GM18508 (cell line): Measurements from ENCODE around the gene SDSL.

Source experiments
- ATAC-seq: cut with Tn5 transposase; IDR thresholded peaks from one replicate; pipeline ENCODE4 v1.9.1; 2021; ENCODE audit warnings: moderate number of reproducible peaks; ENCODE audit not compliant: insufficient read depth, unreplicated experiment

Gene SDSL

DNA sequence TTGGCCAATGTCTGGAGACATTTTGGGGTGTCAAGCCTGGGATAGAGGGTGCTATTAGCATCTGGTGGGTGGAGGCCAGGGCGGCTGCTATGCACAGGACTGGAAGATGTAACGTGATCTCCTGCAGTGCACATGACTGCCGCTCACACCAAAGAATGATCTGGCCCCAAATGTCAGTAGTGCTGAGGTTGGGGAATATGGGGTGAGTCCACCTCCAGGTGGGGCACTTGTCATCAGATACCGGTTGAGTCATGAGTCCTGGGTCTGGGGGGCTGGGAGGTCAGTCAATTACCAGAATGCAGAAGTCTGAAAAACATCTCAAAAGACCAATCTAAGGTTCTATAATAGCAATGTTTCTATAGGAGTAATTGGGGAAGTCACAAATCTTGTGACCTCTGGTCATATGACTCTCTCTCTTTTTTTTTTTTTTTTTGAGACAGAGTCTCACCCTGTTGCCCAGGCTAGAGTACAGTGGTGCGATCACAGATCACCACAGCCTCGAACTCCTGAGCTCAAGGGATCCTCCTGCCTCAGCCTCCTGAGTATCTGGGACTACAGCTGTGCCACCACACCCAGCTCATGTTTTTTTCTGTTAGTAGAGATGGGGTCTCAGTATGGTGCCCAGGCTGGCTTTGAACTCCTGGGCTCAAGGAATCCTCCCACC is 6.0 kb upstream of the SDSL start:
- no peak for ATAC-seq

DNA sequence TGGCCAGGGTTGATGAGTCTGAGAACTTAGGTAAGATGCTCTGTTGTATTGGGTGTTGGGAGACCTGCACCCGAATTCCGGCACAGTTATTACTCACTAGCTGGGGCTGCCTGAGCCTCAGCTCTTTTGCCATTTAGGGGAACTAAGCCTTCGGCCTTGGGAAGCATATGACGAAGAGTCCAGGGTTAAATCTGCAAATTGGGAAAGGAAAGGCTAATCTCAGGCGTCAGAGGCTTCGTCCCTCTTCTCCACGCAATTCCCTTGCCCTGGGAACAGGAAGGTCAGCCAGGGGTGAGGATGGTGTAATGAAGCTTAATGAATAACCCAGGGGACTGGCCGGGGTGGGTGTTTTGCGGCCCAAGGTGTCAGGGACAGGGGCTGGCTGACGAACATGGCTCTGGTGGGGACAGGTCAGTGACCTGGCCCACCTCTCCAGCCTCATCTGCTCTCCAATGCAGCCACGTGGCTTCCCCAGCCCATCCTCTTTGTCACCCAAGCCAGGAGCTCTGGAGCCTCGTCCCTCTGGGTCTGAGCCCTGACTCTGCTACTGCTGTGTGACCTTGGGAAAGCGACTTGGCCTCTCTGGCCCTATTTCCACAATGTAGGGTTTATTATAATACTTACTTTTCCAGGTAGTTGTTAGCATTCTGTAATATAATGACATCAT is 3.8 kb upstream of the SDSL start:
- no peak for ATAC-seq

DNA sequence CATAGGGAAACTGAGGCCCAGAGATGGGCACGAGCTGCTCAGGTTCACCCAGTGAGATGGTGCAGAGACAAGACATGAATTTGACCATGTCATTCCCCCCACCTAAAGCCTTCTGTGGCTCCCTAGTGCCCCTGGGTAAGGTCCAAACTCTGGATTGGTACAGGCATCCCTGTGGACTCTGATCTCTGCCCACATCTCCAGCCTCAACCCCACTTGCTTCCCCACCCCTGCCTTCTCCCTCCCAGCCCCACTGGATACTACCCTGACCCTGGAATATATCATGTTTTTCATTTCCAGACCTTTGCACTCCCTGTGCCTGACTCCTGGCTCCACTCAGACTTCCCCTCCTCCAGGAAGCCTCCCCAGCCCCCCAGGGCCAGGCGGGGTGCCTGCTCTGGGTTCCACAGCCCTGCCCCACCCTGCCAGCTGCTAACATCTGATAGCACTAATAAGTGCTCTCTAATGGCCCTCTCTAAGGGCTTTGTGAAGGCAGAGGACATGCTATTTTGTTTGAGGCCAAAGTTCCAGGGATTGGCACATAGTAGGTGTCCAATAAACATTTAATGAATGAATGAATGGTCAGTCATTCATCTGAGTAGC is 1.1 kb upstream of the SDSL start:
- ATAC-seq: no peak

DNA sequence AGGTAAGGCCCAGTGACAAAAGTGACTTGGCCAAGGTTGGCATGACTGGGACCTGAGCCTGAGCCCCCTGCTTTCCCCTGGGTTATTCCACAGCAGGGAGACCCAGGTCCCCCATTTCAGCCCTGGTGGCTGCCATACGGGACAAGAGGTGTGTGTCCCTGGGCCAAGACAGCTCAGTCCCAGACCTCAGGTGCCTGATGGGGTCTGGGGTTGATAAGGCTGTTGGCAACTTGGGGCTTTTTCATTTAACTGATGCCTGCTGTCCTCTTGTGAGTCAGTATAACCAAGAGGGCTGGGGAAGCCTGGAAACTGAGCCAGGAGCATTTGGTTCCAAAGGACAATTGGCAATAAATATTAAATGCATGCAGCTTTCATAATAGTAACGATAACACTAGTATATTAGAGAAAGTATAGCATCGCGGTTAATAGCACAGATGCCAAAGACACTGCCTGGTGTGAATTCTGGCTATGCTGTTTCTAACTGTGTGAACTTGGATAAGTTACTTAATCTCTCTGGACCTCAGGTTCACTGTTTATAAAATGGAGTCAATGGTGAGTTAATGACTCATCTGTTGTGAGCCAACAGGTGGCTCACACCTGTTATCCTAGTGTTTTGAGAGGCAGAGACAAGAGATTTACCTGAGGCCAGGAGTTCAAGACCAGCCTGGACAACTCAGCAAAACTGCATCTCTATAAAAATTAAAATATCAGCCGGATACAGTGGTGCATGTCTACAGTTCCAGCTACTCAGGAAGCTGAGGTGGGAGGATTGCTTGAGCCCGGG is 898 bp downstream of the SDSL start:
- no peak for ATAC-seq

DNA sequence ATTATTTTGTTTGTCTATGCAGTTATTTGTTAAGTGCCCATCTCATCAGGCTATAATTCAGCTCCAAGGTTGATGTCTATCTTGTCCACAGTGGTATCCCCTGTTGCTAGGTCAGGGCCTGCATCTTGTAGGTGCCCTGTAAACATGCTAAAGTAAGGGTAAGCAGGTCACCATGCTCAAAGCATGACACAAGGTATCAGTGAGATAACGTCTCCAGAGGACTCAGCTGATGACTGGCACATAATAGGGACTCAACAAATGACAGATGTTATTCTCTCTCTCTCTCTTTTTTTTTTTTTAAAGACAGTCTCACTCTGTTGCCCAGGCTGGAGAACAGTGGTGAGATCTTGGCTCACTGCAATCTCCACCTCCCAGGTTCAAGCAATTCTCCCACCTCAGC is 2.3 kb downstream of the SDSL start:
- no peak for ATAC-seq

DNA sequence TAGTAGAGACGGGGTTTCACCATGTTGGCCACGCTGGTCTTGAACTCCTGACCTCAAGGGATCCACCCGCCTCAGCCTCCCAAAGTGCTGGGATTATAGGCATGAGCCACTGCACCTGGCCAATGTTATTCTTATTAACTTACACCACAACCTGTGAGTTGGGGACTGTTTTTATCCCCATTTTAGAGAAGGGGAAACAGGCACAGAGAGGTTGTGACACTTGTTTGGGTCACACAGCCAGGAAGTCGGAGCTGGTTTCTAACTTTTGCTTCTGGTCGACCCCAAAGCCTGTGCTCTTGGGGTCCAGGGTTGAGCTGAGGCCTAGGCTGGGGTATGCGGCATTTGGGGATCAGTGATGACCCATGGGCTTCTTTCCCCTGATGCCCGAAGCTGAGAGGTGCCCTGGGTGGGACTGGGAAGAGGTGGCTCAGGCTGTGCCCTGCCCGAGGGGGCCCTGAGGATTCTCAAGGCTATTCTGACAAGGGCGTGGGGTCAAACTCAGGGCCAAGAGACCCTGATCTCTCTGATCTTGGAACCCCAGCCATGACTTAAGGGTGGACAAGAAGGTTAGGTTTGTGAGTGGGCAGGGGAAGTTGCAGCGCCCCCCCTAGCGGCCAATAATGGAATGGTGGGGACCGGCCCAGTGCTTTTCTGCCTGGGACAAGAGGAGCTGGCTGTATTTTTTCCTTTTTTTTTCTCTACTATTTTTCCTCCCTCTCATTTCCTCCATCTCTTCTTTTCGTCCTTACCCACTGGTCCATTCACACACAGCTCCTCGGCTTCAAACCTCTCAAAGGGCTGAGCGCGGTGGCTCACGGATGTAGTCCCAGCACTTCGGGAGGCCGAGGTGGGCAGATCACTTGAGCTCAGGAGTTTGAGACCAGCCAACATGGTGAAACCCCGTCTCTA is 3.0 kb downstream of the SDSL start:
- no peak for ATAC-seq

DNA sequence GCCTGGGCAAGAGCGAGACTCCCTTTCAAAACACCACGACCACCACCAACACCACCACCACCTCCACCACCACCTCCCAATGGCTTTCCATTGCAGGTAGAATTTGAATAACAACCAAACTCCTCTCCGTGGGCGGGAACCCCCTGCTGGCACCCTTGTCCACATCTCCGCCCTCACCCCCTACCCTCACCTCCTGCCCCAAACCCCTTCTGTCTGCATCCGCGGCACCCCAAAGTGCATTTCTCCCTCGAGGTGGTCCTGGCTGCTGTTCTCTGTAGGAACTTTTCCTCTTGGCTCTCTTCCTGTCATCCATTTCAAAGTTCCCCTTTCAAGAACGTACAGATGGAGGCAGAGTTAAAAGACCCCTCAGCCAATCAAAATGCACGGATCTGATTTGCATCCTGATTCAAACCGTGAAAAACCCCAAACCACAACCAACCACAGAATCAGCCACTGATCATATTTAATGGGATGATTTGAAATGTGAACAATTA is 3.8 kb downstream of the SDSL start:
- no peak for ATAC-seq

DNA sequence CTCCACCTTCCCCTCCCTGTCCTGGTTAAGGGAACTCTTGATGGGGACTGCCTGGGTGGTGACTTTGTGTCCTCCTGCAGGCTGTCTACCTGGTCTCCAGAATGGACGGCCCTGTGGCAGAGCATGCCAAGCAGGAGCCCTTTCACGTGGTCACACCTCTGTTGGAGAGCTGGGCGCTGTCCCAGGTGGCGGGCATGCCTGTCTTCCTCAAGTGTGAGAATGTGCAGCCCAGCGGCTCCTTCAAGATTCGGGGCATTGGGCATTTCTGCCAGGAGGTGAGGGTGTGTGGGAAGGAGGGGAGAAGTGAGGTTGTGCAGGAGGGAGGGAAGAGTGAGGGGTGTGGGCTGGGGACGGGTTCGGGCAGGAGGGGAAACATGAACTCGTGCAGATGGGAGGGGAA is 5.7 kb downstream of the SDSL start:
- no peak for ATAC-seq

DNA sequence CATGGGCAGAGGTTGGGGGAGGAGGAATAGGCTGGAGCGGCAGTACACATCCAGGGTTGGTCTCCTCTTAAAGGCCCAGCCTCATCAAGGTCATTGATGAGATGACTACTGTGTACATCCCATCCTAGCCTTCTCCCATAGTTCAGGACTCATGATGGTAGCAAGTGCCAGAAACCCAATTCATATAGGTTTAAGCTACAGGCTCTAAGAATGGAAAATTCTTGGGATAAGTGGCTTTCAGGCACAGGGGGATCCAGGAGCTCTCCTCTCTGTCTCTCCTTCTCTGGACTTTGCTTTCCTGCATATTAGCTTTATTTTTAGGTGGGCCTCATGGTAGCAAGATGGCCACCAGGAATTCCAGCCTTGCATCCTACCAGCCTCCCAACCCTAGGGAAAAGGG is 6.3 kb downstream of the SDSL start:
- ATAC-seq: no peak

DNA sequence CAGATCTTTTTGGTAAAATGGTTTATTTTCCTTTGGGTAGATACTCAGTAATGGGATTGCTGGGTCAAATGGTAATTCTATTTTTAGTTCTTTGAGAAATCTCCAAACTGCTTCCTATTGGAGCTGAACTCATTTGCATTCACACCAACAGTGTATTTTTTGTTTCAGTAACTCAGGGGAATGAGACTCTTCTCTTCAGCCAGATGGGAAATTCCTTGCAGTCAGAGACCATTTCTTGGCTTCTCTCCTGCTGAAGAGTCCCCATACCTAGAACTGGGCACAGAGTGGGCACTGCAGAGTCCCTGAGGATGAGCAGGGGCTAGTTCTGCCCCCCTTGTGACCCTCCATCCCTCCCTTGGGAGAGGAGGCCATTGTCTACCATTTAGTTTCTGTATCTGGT is 10.8 kb downstream of the SDSL start:
- ATAC-seq: no peak

DNA sequence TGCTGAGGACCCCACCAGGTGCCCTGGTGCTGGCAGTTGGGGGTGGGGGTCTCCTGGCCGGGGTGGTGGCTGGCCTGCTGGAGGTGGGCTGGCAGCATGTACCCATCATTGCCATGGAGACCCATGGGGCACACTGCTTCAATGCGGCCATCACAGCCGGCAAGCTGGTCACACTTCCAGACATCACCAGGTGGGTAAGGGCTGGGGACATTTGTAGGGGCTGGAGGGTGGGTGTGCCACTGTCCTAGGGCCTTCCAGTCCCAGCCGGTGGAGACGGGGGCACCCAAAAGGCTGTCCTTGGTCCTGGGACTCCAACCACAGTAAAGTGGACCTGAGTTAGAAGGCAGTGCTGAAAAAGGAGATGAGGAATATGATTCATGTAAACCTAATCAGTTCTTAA is 13.2 kb downstream of the SDSL start:
- no peak for ATAC-seq

DNA sequence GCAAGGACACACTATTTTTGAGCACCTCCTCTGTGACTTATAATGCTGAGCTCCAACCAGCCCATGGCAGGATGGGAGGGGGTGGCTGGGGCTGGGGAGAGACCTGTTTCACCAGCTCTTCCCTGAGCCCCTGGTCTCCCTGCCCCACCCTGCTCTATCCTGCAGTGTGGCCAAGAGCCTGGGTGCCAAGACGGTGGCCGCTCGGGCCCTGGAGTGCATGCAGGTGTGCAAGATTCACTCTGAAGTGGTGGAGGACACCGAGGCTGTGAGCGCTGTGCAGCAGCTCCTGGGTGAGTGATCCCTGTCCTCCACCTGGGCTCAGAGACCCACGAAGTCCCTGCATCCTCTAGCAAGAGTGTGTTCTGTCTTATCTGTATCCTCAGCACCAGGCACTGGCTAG is 14.4 kb downstream of the SDSL start:
- no peak for ATAC-seq

DNA sequence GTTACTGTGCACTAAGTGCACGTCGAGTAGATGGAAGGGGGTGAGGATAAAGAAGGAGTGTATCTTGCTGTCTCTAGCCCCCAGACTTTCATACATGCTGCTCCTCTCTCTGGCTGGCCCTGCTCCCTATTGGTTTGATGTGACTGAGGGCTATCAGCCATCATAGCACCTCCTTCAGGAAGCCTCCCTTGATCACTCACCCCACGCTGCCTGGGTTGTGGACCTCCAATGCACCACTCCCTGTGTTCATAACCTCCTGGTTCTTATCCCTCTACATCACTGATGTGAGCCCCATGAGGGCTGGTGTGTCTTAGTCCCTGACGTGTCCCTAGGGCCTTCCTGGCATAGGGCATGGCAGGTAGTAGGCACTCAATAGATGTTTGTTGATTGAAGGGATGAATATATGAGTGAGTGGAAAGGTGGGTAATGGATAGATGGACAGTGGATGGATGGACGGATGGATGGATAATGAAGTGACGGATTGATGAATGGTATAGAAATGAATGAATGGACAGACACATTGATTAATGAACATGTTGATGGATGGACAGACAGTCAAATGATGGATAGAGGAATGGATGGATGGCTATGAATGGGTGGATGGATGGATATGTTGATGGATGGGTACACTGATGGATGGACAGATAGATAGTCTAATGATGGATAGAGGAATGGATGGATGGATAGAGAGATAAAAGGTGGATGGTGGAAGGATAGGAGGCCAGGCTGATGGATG is 15.0 kb downstream of the SDSL start:
- no peak for ATAC-seq

DNA sequence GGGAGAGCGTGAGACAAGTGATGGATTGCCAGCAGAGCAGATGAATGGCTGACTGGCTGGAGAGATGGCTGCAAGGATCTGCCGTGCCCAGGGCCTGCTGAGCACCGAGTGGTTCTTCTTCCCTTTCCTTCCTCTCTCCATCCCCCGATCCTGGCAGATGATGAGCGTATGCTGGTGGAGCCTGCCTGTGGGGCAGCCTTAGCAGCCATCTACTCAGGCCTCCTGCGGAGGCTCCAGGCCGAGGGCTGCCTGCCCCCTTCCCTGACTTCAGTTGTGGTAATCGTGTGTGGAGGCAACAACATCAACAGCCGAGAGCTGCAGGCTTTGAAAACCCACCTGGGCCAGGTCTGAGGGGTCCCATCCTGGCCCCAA is 15.5 kb downstream of the SDSL start:
- ATAC-seq: no peak

DNA sequence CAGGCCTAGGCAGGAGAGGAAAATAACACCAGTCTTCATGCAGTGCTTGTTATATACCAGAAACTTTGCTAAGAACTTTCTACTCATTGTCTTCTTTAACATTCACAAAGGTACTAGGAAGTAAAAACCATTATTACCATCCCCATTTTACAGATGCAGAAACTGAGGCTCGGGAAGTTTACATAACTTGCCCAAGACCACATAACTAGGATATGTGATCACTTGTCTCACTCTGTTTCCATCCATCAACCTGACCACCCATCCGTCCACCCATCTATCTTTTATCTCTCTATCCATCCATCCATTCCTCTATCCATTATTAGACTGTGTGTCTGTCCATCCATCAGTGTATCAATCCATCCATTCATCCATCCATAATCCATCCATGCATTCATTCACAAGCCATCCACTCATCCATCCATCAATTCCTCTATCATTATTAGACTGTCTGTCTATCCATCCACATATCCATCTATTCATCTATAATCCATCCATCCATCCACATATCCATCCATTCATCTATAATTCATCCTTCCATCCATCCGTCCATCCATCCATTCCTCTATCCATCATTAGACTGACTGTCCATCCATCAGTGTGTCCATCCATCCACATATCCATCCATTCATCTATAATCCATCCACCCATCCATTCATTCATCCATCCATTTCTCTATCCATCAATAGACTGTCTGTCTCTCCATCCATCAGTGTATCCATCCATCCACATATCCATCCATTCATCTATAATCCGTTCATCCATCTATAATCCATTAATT is 16.5 kb downstream of the SDSL start:
- no peak for ATAC-seq

DNA sequence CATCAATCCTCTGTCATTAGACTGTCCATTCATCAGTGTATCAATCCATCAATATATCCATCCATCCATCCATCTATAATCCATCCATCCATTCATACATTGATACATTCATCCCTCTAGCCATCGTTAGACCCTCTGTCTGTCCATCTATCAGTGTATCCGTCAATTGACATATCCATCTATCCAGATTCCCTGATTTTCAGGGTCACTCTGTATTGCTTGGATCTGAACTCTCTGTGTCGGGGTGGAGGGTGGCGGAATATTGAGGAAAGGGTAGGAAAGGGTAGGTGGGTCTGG is 17.1 kb downstream of the SDSL start:
- no peak for ATAC-seq

DNA sequence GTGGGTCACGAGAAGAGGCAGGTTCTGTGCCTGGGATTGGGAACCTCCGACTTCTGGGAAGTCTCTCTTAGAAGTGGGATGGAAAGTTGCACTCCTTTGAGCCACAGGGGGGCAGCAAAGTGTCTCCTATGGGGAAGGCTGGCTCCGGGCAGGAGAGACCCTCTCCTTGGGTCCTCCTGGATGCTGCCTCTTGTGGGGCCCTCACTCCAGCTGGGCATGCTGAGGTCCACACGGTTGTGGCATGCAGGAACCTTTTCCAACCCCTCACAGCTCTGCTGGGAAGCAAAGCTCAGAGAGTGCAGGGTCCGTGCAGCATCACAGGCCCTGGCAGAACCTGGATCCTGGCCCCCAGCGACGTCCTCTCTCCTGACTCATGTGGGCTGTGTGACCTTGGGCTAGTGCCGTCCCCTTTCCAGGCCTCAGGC is 17.4 kb downstream of the SDSL start:
- no peak for ATAC-seq

DNA sequence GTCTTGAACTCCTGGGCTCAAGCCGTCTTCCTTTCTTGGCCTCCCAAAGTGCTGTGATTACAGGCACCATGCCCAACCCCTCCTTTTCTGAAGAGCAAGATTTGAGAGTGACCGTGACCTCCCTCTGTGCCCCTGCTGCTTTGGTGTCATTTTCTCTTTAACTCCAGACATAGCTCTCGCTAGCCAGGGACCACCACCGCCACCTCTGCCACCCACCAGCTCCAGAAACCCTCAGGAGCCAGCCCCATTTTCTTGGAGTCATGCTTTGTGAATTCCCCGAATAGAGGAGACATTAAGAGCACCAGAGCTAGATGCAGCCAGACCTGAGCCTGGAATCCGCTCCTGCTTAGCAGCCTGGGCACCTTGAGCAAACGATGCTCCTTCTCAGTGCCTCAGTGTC is 18.2 kb downstream of the SDSL start:
- ATAC-seq: no peak
